ENCODE results near the gene DAAM1. TPM values are rescaled to one million over a fixed set of nuclear protein-coding genes. Genes with fewer than 3 reads are reported as not detected.

The DAAM1 gene
- total and polyA plus RNA-seq, 2 donors (not counting 1 experiment from before 2014, with no cell fraction given) = 11.2 to 34.3 TPM

- DNase-seq (peak; percentile 62), ATAC-seq (ENCODE audit: low read depth) (peak; percentile 51)
- Mint-ChIP-seq H3K27ac (peak overlapping the region; percentile 79), H3K27me3 (no peaks in the 10 kb centered on the region), H3K4me3 (peak overlapping the region; percentile 73), H3K9me3 (ENCODE audit: insufficient read depth) (no peaks in the 10 kb centered on the region), H3K4me1 (peaks cover 76% of the 10 kb centered on the region)
- POLR2A ChIA-PET = no interaction called here
- Histone ChIP-seq H3K4me1 (ENCODE audit: control insufficient read depth in 2 of 2, insufficient read depth in 2 of 2, low read length in 2 of 2) (peaks cover 53 to 66% of the 10 kb centered on the region in 2 donors), H3K27me3 (replicated peaks in 1 of 4; ENCODE audit: control extremely low read depth in 1 of 4, control insufficient read depth in 3 of 4, insufficient read depth in 4 of 4, low read length in 3 of 4) (no peaks in the 10 kb centered on the region), H3K4me3 (ENCODE audit: control extremely low read depth in 1 of 5, extremely low read depth in 1 of 5, insufficient read depth in 1 of 5, low read depth in 2 of 5, low read length in 4 of 5) (peak overlapping the region in 1 of 5 experiments; percentile 30), H3K36me3 (replicated peaks in 1 of 2; ENCODE audit: control extremely low read depth in 1 of 2, control insufficient read depth in 1 of 2, extremely low read depth in 1 of 2, insufficient read depth in 2 of 2, low read length in 1 of 2) (peaks cover 0 to 6% of the 10 kb centered on the region in 2 experiments), H3K9me3 (ENCODE audit: control extremely low read depth in 1 of 3, control insufficient read depth in 2 of 3, insufficient read depth in 1 of 3, low read length in 2 of 3) (no peaks in the 10 kb centered on the region), H2AFZ (ENCODE audit: insufficient read depth, low read depth, low read length, poor library complexity, severe bottlenecking) (no peak overlapping the region), H3K9ac (ENCODE audit: low read length) (peak overlapping the region; percentile 30), H3K27ac (ENCODE audit: low read length in 2 of 2) (peak overlapping the region; percentile 2 to 20), H3K4me2 (replicated peaks; ENCODE audit: low read depth, low read length, poor library complexity, severe bottlenecking) (peak overlapping the region; percentile 48), H4K20me1 (ENCODE audit: control insufficient read depth, insufficient read depth, low read length, poor library complexity, severe bottlenecking) (no peaks in the 10 kb centered on the region), H3K79me2 (ENCODE audit: control insufficient read depth, insufficient read depth, low read length) (no peaks in the 10 kb centered on the region)
- TF ChIP-seq EZH2 (IDR thresholded peaks at IDR 0.05; ENCODE audit: borderline replicate concordance, insufficient read depth, low read depth, low read length, poor library complexity, severe bottlenecking) (no peak), CTCF (IDR thresholded peaks at IDR 0.05) (no peak)
- 88% methylated on average over 1 of the region's 2 CpGs for WGBS (ENCODE audit: insufficient coverage)
- intact Hi-C loops (cut with micrococcal nuclease) = loop anchor here (2.0 kb wide), 1 partner anchor 168 kb away; the partner anchor contains the start of gene DAAM1
- CTCF ChIA-PET = interaction anchor here (1.0 kb wide), 1 partner anchor 67 kb away, joined by 3 read pairs; no protein-coding TSS in a partner anchor
Observed at GRCh38 chr14:59356312-59356711, 167.8 kb downstream of the DAAM1 start.

DNA sequence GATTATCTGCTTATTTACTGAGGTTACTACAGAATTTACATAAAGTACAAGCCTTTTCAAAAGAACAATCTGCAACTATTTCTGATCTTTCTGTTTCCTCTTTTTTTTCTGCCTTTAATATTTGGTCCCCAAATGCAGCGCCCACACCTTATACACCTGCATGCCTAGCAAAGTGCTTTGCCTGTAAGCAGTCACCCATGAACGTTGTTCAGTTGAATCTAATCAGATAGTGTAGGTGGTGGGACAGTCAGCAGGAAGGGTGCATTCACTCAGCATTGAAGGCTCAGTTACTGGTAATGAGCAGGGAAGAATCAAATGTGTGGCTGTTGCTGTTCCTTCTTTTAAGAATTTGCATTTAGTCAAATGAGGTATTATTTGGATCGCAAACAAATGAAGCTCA lies 168.3 kb downstream of the DAAM1 start:
- Histone ChIP-seq H3K9ac (ENCODE audit: low read length) (peak overlapping the region; percentile 30), H3K4me3 (ENCODE audit: control extremely low read depth in 1 of 5, extremely low read depth in 1 of 5, insufficient read depth in 1 of 5, low read depth in 2 of 5, low read length in 4 of 5) (peak overlapping the region in 1 of 5 experiments; percentile 30), H3K4me2 (replicated peaks; ENCODE audit: low read depth, low read length, poor library complexity, severe bottlenecking) (peak overlapping the region; percentile 48), H3K4me1 (ENCODE audit: control insufficient read depth in 2 of 2, insufficient read depth in 2 of 2, low read length in 2 of 2) (peaks cover 53 to 70% of the 10 kb centered on the region in 2 donors), H3K36me3 (replicated peaks in 1 of 2; ENCODE audit: control extremely low read depth in 1 of 2, control insufficient read depth in 1 of 2, extremely low read depth in 1 of 2, insufficient read depth in 2 of 2, low read length in 1 of 2) (peaks cover 0 to 6% of the 10 kb centered on the region in 2 experiments), H3K27ac (ENCODE audit: low read length in 2 of 2) (peak overlapping the region; percentile 2 to 20), H3K9me3 (ENCODE audit: control extremely low read depth in 1 of 3, control insufficient read depth in 2 of 3, insufficient read depth in 1 of 3, low read length in 2 of 3) (no peaks in the 10 kb centered on the region), H2AFZ (ENCODE audit: insufficient read depth, low read depth, low read length, poor library complexity, severe bottlenecking) (peak overlapping the region; percentile 0), H3K27me3 (replicated peaks in 1 of 4; ENCODE audit: control extremely low read depth in 1 of 4, control insufficient read depth in 3 of 4, insufficient read depth in 4 of 4, low read length in 3 of 4) (no peaks in the 10 kb centered on the region), H3K79me2 (ENCODE audit: control insufficient read depth, insufficient read depth, low read length) (no peaks in the 10 kb centered on the region), H4K20me1 (ENCODE audit: control insufficient read depth, insufficient read depth, low read length, poor library complexity, severe bottlenecking) (no peaks in the 10 kb centered on the region)
- ChIA-PET CTCF (no interaction called here), POLR2A (no interaction called here)
- TF ChIP-seq EZH2 (IDR thresholded peaks at IDR 0.05; ENCODE audit: borderline replicate concordance, insufficient read depth, low read depth, low read length, poor library complexity, severe bottlenecking) (no peak), CTCF (IDR thresholded peaks at IDR 0.05) (no peak)
- WGBS (ENCODE audit: insufficient coverage) = no CpG with 5 or more reads among the region's 3 CpGs
- DNase-seq (peak; percentile 69), ATAC-seq (ENCODE audit: low read depth) (peak; percentile 76)
- intact Hi-C loops (cut with micrococcal nuclease) = loop anchor here (2.0 kb wide), 1 partner anchor 168 kb away; the partner anchor contains the start of gene DAAM1
- Mint-ChIP-seq H3K27me3 (no peaks in the 10 kb centered on the region), H3K4me1 (peaks cover 80% of the 10 kb centered on the region), H3K27ac (peak overlapping the region; percentile 79), H3K4me3 (peak overlapping the region; percentile 73), H3K9me3 (ENCODE audit: insufficient read depth) (no peaks in the 10 kb centered on the region)
